H1 (cell line): ENCODE data around the gene RCBTB1. TPM values are rescaled to one million over a fixed set of nuclear protein-coding genes. Genes with fewer than 3 reads are reported as not detected.
"Not testable (repeated sequence)": the region's sequence is repeated elsewhere in the genome, so short reads cannot be mapped to it uniquely, and the experiment has no call there.

Experiments used
- CTCF ChIA-PET: fragments of 300-600 bp; sonication (Branson Sonifier 250); formaldehyde crosslinking; loops from one replicate; lab custom pipeline; 2021; ENCODE audit not compliant: partially characterized antibody; lab: Charles Lee
- POLR2A ChIA-PET: fragments of 300-600 bp; sonication (Branson Sonifier 250); formaldehyde crosslinking; loops from one replicate; lab custom pipeline; 2021; ENCODE audit warnings: inconsistent platforms; ENCODE audit not compliant: partially characterized antibody; lab: Charles Lee
- DNase-seq, 2 experiments: peaks; one replicate each; pipeline versions ENCODE4 v3.0.0 to v3.0.0-alpha.2; 2010 to 2022; ENCODE audit warnings: low spot score in 2 of 2, low read depth in 1 of 2, mixed read lengths in 1 of 2
- FAIRE-seq: peaks from 2 replicates; lab custom pipeline; 2011; peaks lifted over from hg19 to GRCh38; lab: Jason Lieb, UNC
- H2AFZ ChIP-seq: 2 replicates; pipeline ENCODE4 v1.8.1; 2012; ENCODE audit warnings: low read length, inconsistent platforms
- H2AK5ac ChIP-seq: 2 replicates; pipeline ENCODE4 v1.6.1; 2013; ENCODE audit warnings: low read depth, low read length
- H2BK120ac ChIP-seq: replicated peaks from 2 replicates; pipeline ENCODE3; 2013; ENCODE audit warnings: low read depth, low read length, inconsistent platforms
- H2BK12ac ChIP-seq: 2 replicates; pipeline ENCODE4 v1.6.1; 2013; ENCODE audit warnings: low read depth, low read length
- H2BK15ac ChIP-seq: 2 replicates; pipeline ENCODE4 v1.6.1; 2013; ENCODE audit warnings: low read length
- H2BK20ac ChIP-seq: 2 replicates; pipeline ENCODE4 v1.6.1; 2013; ENCODE audit warnings: low read length
- H2BK5ac ChIP-seq: 2 replicates; pipeline ENCODE4 v1.6.1; 2013; ENCODE audit warnings: low read depth, low read length
- H3K14ac ChIP-seq: 2 replicates; pipeline ENCODE4 v1.6.1; 2013; ENCODE audit warnings: inconsistent platforms; ENCODE audit not compliant: insufficient read length
- H3K18ac ChIP-seq: 2 replicates; pipeline ENCODE4 v1.6.1; 2013; ENCODE audit warnings: low read length; ENCODE audit errors: extremely low read depth
- H3K23ac ChIP-seq: 2 replicates; pipeline ENCODE4 v1.6.1; 2013; ENCODE audit warnings: inconsistent platforms; ENCODE audit not compliant: insufficient read length
- H3K23me2 ChIP-seq: 2 replicates; pipeline ENCODE4 v1.6.1; 2013; ENCODE audit warnings: low read depth, low read length
- H3K27ac ChIP-seq: 2 replicates; pipeline ENCODE4 v1.6.1; 2011; ENCODE audit warnings: low read depth, low read length, inconsistent platforms
- H3K27me3 ChIP-seq, 4 experiments: replicated peaks in 1 of 4; 1 replicate in 1 of 4; 2 replicates in 3 of 4; pipeline versions ENCODE4 v1.6.1 to v1.8.1; 2011 to 2013; ENCODE audit warnings: low read length in 3 of 4, mild to moderate bottlenecking in 3 of 4, inconsistent platforms in 2 of 4, mixed read lengths in 2 of 4, moderate library complexity in 1 of 4; ENCODE audit not compliant: control insufficient read depth in 3 of 4, insufficient read depth in 3 of 4; ENCODE audit errors: extremely low read depth in 1 of 4
- H3K36me3 ChIP-seq, 4 experiments: 2 replicates each; pipeline versions ENCODE4 v1.6.1 to v1.8.1; 2011 to 2013; ENCODE audit warnings: mild to moderate bottlenecking in 4 of 4, low read length in 3 of 4, moderate library complexity in 2 of 4, control low read depth in 1 of 4, inconsistent platforms in 1 of 4; ENCODE audit not compliant: insufficient read depth in 4 of 4, control insufficient read depth in 2 of 4
- H3K4ac ChIP-seq: replicated peaks from 2 replicates; pipeline ENCODE3; 2013; ENCODE audit warnings: low read length, low read depth, mixed read lengths, inconsistent platforms; ENCODE audit not compliant: insufficient read length
- H3K4me1 ChIP-seq, 4 experiments: replicated peaks in 1 of 4; 1 replicate in 1 of 4; 2 replicates in 3 of 4; pipeline versions ENCODE4 v1.6.1 to v1.8.1; 2011 to 2013; ENCODE audit warnings: low read length in 3 of 4, inconsistent platforms in 2 of 4, mixed read lengths in 1 of 4; ENCODE audit not compliant: insufficient read depth in 4 of 4, control insufficient read depth in 3 of 4
- H3K4me2 ChIP-seq, 2 experiments: 2 replicates each; pipeline versions ENCODE4 v1.6.1 to v1.8.1; 2011 to 2013; ENCODE audit warnings: low read depth in 2 of 2, low read length in 2 of 2, control low read depth in 1 of 2, inconsistent platforms in 1 of 2, mild to moderate bottlenecking in 1 of 2; ENCODE audit not compliant: insufficient read depth in 1 of 2
- H3K4me3 ChIP-seq, 4 experiments: fragments of 200-600, 300-600 bp in 1 of 4; sonication (generic), shearing (Covaris generic), sonication (Bioruptor Twin) in 1 of 4; 2 replicates each; pipeline versions ENCODE4 v1.5.1 to v1.8.1; 2011 to 2016; ENCODE audit warnings: low read length in 4 of 4, low read depth in 3 of 4, control low read depth in 2 of 4, inconsistent platforms in 2 of 4, mild to moderate bottlenecking in 2 of 4, mixed read lengths in 1 of 4, moderate library complexity in 1 of 4; ENCODE audit not compliant: insufficient read depth in 2 of 4; ENCODE audit errors: extremely low read depth in 1 of 4
- H3K56ac ChIP-seq: replicated peaks from 2 replicates; pipeline ENCODE3; 2013; ENCODE audit warnings: low read depth, mild to moderate bottlenecking, mixed read lengths, low read length, inconsistent platforms; ENCODE audit not compliant: insufficient read length
- H3K79me1 ChIP-seq: 2 replicates; pipeline ENCODE4 v1.6.1; 2013; ENCODE audit warnings: low read depth, low read length, control low read depth
- H3K79me2 ChIP-seq, 2 experiments: 2 replicates each; pipeline versions ENCODE4 v1.6.1 to v1.8.1; 2012 to 2013; ENCODE audit warnings: low read length in 2 of 2, mild to moderate bottlenecking in 2 of 2, inconsistent platforms in 1 of 2; ENCODE audit not compliant: insufficient read depth in 2 of 2, control insufficient read depth in 1 of 2
- H3K9ac ChIP-seq, 4 experiments: replicated peaks in 1 of 4; 1 replicate in 1 of 4; 2 replicates in 3 of 4; pipeline versions ENCODE4 v1.6.1 to v1.8.1; 2011 to 2013; ENCODE audit warnings: low read depth in 3 of 4, low read length in 3 of 4, control low read depth in 2 of 4, mild to moderate bottlenecking in 2 of 4, moderate library complexity in 2 of 4, inconsistent platforms in 1 of 4; ENCODE audit errors: extremely low read depth in 1 of 4
- H3K9me3 ChIP-seq, 2 experiments: 2 replicates each; pipeline versions ENCODE4 v1.6.1 to v1.8.1; 2012 to 2013; ENCODE audit warnings: mild to moderate bottlenecking in 2 of 2, moderate library complexity in 2 of 2, control low read depth in 1 of 2, inconsistent platforms in 1 of 2, low read depth in 1 of 2, low read length in 1 of 2, mixed read lengths in 1 of 2; ENCODE audit not compliant: insufficient read depth in 2 of 2
- H4K20me1 ChIP-seq, 2 experiments: replicated peaks in 1 of 2; 2 replicates each; pipeline versions ENCODE3 to v1.8.1; 2011 to 2013; ENCODE audit warnings: inconsistent platforms in 2 of 2, low read length in 2 of 2, mild to moderate bottlenecking in 1 of 2; ENCODE audit not compliant: insufficient read depth in 2 of 2, control insufficient read depth in 1 of 2
- H4K5ac ChIP-seq: 2 replicates; pipeline ENCODE4 v1.6.1; 2013; ENCODE audit warnings: low read length, low read depth, mixed read lengths, inconsistent platforms; ENCODE audit not compliant: insufficient read length
- H4K8ac ChIP-seq: 2 replicates; pipeline ENCODE4 v1.8.0; 2013; ENCODE audit warnings: mild to moderate bottlenecking, moderate library complexity, low read length, inconsistent platforms; ENCODE audit not compliant: insufficient read depth; ENCODE audit errors: extremely low read depth
- H4K91ac ChIP-seq: replicated peaks from 2 replicates; pipeline ENCODE3; 2013; ENCODE audit warnings: low read length, mixed read lengths, inconsistent platforms; ENCODE audit not compliant: insufficient read length
- WGBS, 2 experiments: shearing (Covaris generic) in 1 of 2; methylation state at CpG; one replicate each; pipeline versions ENCODE4 v1.1.6 to v1.1.7; 2013 to 2015; ENCODE audit warnings: low lambda C conversion rate in 2 of 2, mixed read lengths in 2 of 2, inconsistent platforms in 1 of 2, low coverage in 1 of 2, missing lambda C conversion rate in 1 of 2; ENCODE audit not compliant: insufficient replicate concordance in 2 of 2, insufficient coverage in 1 of 2, insufficient read length in 1 of 2; ENCODE audit errors: extremely low coverage in 1 of 2, missing lambda C conversion rate in 1 of 2; 5-methylcytosine and 5-hydroxymethylcytosine counted together
- polyA plus RNA-seq, 7 experiments: library from polyadenylated mRNA; depleted of rRNA in 3 of 7; stranded (reverse) in 5 of 7; unstranded in 2 of 7; fragments of >200 nt in 5 of 7; fragments of 200-250 nt in 2 of 7; gene quantifications; 1 replicate in 5 of 7; 2 replicates in 1 of 7; 4 replicates in 1 of 7; pipeline versions ENCODE4 v1.2.1 to v1.2.3, GENCODE V29; 2011 to 2013; ENCODE audit warnings: missing spikeins in 2 of 7, mixed read lengths in 2 of 7
- total RNA-seq: library from RNA; stranded (reverse); fragmentation: NEBNext Ultra II Directional; extraction: Animal tissue kit (Norgen Biotek cat#: 25700); gene quantifications from 2 replicates; pipeline ENCODE4 v1.2.1, GENCODE V29; 2021

RCBTB1 gene
- total and polyA plus RNA-seq, 2 of the 8 experiments (the other 6 are each of a cell fraction or from before 2014, with no cell fraction given): 13.7 to 29.8 TPM

DNA sequence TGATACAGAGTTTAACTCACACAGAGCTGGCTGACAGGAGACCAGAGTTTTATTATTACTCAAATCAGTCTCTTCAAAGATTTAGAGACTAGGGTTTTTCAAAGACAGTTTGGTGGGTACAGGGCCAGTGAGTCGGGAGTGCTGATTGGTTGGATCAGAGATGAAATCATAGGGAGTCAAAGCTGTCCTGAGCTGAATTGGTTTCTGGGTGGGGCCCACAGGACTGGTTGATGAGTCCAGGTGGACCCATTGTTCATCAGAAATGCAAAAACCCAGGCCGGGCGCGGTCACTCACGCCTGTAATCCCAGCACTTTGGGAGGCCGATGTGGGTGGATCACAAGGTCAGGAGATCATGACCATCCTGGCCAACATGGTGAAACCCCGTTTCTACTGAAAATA lies 17.3 kb upstream of the RCBTB1 start:
- H2AK5ac ChIP-seq, H2BK15ac ChIP-seq, H3K23ac ChIP-seq, H4K5ac ChIP-seq, H2BK20ac ChIP-seq, H2BK120ac ChIP-seq, H2AFZ ChIP-seq, H4K91ac ChIP-seq, H3K23me2 ChIP-seq, H3K14ac ChIP-seq, H3K9me3 ChIP-seq, H3K79me2 ChIP-seq, H3K36me3 ChIP-seq, H2BK12ac ChIP-seq, H4K20me1 ChIP-seq, H3K9ac ChIP-seq, H3K56ac ChIP-seq, DNase-seq, H3K18ac ChIP-seq, H3K27me3 ChIP-seq, H3K4me1 ChIP-seq, H2BK5ac ChIP-seq, H3K27ac ChIP-seq, H3K4me2 ChIP-seq, H4K8ac ChIP-seq, H3K4ac ChIP-seq, H3K4me3 ChIP-seq, FAIRE-seq, H3K79me1 ChIP-seq: not testable (repeated sequence)
- 91% methylated on average over 6 of the region's 7 CpGs; no CpG with 5 or more reads in 1 of the 2 experiments for WGBS, 2 experiments
- ChIA-PET CTCF (interaction anchor here (0.6 to 1.8 kb wide), 5 partner anchors 32 to 415 kb away, joined by 3 to 6 read pairs (median 4); no protein-coding TSS in a partner anchor), POLR2A (interaction anchor here (0.5 kb wide), 1 partner anchor 511 kb away, joined by 3 read pairs; no protein-coding TSS in a partner anchor)
